Smooth muscle cell of trachea (primary cell): Measurements from ENCODE around the gene PLCD1. TPM values are rescaled to one million over a fixed set of nuclear protein-coding genes. Genes with fewer than 3 reads are reported as not detected.

Source experiments
- total RNA-seq: library from RNA; depleted of rRNA; stranded (reverse); fragments of >200 nt; gene quantifications from 2 replicates; pipeline ENCODE4 v1.2.1, GENCODE V29; 2014

PLCD1 gene
- total RNA-seq: 39.1 and 70.3 TPM in 2 replicates

GRCh38 chr3:38029400-38030125 lies at the start of gene PLCD1:
TSS of gene PLCD1 (minus strand) at chr3:38029642. CDS start at chr3:38029539, 103 bp downstream.

GRCh38 chr3:38039101-38039898 lies 9.9 kb upstream of the PLCD1 start, which contains the start of gene DLEC1:
TSS of gene DLEC1 (plus strand) at chr3:38039208. CDS start at chr3:38039226, 18 bp downstream.

GRCh38 chr3:37990527-37990926 lies 38.9 kb downstream of the PLCD1 start, which contains the start of gene VILL:
TSS of gene VILL (plus strand) at chr3:37990786. CDS start at chr3:37993673, 2,887 bp downstream.

Other genes with a start within 250 kb of the PLCD1 start
- gene CTDSPL, start 167.8 kb downstream of the PLCD1 start, total RNA-seq: 31.4 and 38.3 TPM in 2 replicates
- 8.0 and 8.3 TPM in 2 replicates for gene VILL, start 38.9 kb downstream of the PLCD1 start, total RNA-seq
- gene DLEC1, start 9.6 kb upstream of the PLCD1 start, total RNA-seq: under 0.01 TPM in 1 of 2 replicates, not detected in the other
- 32.9 and 38.8 TPM in 2 replicates for gene ACAA1, start 107.5 kb upstream of the PLCD1 start, total RNA-seq
- 14.9 and 19.1 TPM in 2 replicates for gene MYD88, start 109.0 kb upstream of the PLCD1 start, total RNA-seq
- 31.1 and 34.3 TPM in 2 replicates for gene OXSR1, start 135.9 kb upstream of the PLCD1 start, total RNA-seq
- gene SLC22A13, start 236.2 kb upstream of the PLCD1 start, total RNA-seq: 0.73 and 1.2 TPM in 2 replicates